GM15510 (cell line): ENCODE data around the gene SLC24A1.

Source experiments
- POLR2A ChIP-seq: IDR thresholded peaks from 3 replicates; pipeline ENCODE4 v1.6.1; 2011; ENCODE audit warnings: borderline replicate concordance; ENCODE audit not compliant: insufficient read length; ENCODE audit errors: extremely low read depth

Gene SLC24A1

GRCh38 chr15:65621638-65622037, at the start of gene SLC24A1:
Gene SLC24A1, plus strand, starts transcription at chr15:65621938. Its CDS starts 2,143 bp downstream, at chr15:65624081.
- TF ChIP-seq POLR2A: no peak

- no peak for TF ChIP-seq POLR2A
Measured at GRCh38 chr15:65571971-65572370, 49.8 kb upstream of the SLC24A1 start.

- TF ChIP-seq POLR2A: no peak
Measured at GRCh38 chr15:65576664-65577063, 45.1 kb upstream of the SLC24A1 start.

GRCh38 chr15:65577129-65577996, 44.4 kb upstream of the SLC24A1 start:
- TF ChIP-seq POLR2A: no peak

GRCh38 chr15:65578904-65579728, 42.6 kb upstream of the SLC24A1 start:
- TF ChIP-seq POLR2A: no peak

- no peak for TF ChIP-seq POLR2A
Measured at GRCh38 chr15:65579762-65580161, 42.0 kb upstream of the SLC24A1 start.

- TF ChIP-seq POLR2A: no peak
Measured at GRCh38 chr15:65580287-65580686, 41.5 kb upstream of the SLC24A1 start.

- TF ChIP-seq POLR2A: no peak
Measured at GRCh38 chr15:65583701-65584100, 38.0 kb upstream of the SLC24A1 start.

GRCh38 chr15:65584241-65584640, 37.5 kb upstream of the SLC24A1 start:
- TF ChIP-seq POLR2A: no peak

GRCh38 chr15:65587094-65587493, 34.6 kb upstream of the SLC24A1 start:
- TF ChIP-seq POLR2A: no peak

GRCh38 chr15:65595960-65596359, 25.8 kb upstream of the SLC24A1 start:
- TF ChIP-seq POLR2A: no peak

- no peak for TF ChIP-seq POLR2A
Measured at GRCh38 chr15:65598468-65598867, 23.3 kb upstream of the SLC24A1 start.

GRCh38 chr15:65599677-65600076, 22.1 kb upstream of the SLC24A1 start:
- TF ChIP-seq POLR2A: no peak

GRCh38 chr15:65603134-65603533, 18.6 kb upstream of the SLC24A1 start:
- TF ChIP-seq POLR2A: no peak

- no peak for TF ChIP-seq POLR2A
Measured at GRCh38 chr15:65603559-65603958, 18.2 kb upstream of the SLC24A1 start.
